GM18526 (cell line): Measurements from ENCODE around the gene CTIF.

Experiments used
- POLR2A ChIP-seq: IDR thresholded peaks from 3 replicates; pipeline ENCODE4 v1.6.1; 2011; ENCODE audit not compliant: insufficient read length; ENCODE audit errors: extremely low read depth

Gene CTIF

GRCh38 chr18:48629730-48630324 lies 91.0 kb downstream of the CTIF start:
- no peak for TF ChIP-seq POLR2A

DNA sequence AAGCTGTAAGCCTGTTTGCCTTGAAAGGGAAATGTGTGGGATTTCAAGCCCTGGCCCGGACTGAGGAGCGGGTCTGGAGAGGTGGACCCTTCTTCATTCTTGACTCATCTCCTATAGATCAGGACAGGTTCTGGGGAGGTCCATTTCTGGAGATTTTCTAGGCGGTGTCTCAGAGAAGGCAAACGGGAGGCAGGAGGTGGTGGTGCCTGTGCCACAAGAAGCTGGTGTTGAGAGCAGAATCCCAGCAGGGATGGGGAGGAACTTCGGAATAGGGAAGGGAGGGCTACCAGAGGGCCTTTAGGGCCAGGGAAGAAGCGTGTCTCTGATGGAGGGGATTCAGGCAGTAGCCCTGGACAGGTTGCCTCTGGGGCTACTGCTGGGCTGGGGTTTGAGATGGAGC lies 93.0 kb downstream of the CTIF start:
- no peak for TF ChIP-seq POLR2A

DNA sequence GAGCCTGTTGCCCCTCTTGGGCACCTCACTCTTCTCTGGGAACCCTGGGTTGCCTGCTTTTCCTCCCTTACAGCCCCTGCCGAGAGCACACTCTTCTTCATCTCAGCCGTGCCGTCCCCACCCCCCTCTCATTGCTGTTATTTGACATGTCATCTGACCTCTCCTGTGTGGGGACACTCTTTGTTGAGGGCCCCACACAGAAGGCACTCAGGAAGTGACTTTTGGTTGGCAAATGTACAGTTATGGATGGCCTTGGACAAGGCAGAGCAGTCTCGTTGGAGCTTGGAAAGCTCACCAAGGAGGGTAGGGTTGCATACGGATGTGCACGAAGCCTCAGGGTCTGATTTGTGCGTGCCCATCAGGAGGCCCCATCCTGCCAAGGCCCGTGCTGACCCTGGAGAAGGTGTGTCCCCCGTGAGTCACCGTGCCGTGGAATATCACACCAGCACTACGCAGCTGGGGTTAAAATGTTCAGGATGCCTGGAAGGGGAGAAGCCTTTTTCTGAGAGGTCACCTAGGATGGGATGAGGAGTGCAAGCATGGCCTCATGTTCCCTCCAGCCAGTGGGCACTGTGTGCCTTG lies 93.9 kb downstream of the CTIF start:
- no peak for TF ChIP-seq POLR2A

- TF ChIP-seq POLR2A = no peak
Observed at GRCh38 chr18:48634491-48634890, 95.7 kb downstream of the CTIF start.

DNA sequence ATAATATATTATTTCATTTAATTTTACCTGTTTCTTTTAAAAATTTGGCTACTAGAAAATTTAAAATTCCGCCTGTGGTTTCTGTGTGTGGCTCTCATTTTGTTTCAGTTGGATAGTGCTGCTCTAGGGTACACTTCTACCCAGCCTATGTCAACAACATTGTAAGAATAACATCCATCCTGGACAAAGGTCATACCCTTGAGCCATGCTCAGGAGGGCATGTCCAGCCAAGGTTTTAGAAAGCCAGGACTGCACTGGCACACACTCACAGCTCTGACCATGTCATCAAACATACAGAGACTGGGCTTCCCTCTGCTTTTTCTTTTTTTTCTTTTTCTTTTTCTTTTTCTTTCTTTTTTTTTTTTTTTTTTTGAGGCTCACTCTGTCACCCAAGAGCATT lies 96.1 kb downstream of the CTIF start:
- no peak for TF ChIP-seq POLR2A

DNA sequence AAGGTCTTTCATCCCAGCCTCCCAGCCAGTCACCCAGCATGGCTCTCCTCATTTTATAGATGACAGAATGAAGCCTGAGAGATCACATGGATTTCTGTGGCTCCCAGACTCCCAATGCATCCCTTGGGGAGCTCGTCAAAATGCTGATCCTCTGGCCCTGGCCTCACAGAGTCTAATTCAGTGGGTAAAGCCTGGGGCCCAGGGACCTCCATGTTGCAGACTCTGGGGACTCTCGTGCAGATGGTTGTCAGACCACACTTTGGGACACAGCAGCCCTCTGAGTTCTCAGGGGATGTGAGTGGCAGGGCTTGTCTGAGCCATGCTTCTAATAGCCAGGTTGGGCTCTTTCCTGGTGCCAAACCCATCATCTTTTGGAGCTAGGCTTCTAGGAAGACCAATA lies 97.0 kb downstream of the CTIF start:
- TF ChIP-seq POLR2A = no peak

DNA sequence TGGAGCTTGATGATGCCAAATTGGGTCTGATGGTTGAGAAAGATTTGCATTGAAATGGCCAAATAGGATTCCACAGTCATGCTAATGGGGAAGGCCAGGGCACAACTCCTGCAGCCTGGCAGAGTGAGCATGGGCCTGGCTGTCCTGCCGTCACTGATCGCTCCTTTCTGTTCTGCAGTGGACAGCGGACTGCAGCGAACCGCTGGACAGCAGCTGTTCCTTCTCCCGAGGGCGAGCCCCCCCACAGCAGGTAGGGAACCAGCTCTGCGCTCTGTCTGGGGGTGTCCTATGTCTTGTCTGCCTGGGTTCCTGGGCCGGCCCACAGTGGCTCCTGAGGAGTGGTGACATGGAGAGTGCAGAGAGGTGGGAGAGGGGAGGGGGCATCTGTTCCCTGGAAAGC lies 97.6 kb downstream of the CTIF start:
- TF ChIP-seq POLR2A = no peak

- TF ChIP-seq POLR2A = no peak
Observed at GRCh38 chr18:48637081-48637990, 98.5 kb downstream of the CTIF start.

GRCh38 chr18:48638451-48638850 lies 99.6 kb downstream of the CTIF start:
- TF ChIP-seq POLR2A = no peak

DNA sequence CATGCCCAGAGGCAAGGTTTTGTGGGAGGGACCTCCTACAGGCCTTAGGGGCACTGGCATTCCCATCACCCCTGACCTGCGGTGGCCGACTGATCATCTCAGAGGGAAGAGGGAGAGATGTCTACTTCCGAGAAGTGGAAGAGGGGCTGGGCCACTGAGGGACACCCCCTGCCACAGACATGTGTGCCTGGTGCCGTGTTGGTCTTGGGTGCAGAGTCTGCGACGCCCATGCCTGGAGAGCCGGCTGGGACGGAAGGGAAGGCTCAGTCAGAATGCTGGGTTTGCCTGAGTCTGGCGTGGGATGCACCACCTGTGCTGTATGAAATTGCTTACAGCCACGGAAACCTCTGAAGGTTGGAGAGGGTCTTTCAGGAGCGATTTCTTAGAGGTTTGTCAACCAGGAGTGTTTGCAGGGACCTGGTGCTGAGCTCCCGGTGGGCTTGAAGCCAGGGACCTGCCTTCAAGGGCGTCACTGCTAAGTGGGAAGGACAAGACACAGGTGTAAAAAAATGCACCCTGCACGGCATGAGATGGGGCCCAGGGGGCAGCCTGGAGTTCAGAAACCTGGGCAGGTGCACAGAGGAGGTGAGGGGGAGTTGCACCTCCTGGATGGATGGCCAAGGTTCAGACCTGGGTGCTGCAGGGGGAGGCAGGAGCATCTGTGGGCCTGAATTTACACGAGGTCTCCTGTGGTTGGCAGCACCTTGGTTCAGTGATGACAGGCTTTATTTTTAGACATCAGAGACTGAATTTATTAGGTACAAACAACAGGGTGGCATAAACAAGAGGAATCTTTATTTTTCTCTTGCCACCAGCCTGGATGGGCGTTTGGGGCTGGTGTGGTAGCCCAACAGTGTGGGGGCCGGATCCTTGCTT lies 100.3 kb downstream of the CTIF start:
- no peak for TF ChIP-seq POLR2A

DNA sequence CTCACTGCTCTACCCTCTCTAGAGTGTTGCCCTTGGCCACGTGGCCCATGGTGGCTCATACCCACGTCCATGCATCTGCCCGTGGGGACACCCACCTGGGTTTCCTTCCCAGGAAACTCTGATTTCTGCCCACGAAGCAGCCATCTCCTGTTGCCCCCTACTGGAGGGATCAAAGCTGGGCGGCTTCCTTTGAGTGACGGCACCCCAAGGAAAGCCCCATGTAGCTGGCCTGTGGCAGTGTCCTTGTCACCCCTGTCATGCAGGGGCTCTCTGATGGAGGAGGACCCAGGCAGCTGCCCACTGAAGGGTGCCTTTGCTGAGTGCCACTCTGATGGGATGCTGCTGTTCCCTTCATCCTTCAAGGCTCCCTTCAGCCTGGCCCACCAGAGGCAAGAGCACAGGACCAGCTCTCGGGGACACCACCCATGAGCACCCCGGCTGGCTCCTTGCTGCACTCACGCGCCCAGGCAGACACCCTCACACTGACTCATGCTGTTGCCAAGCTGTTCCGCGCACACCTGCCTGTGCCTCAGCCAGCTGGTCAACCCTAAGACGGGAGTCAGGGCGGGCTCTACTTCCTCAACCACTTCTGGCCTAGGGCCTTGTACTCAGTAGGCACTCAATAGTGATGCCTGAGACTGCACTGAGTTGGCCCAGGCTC lies 101.1 kb downstream of the CTIF start:
- TF ChIP-seq POLR2A = no peak

DNA sequence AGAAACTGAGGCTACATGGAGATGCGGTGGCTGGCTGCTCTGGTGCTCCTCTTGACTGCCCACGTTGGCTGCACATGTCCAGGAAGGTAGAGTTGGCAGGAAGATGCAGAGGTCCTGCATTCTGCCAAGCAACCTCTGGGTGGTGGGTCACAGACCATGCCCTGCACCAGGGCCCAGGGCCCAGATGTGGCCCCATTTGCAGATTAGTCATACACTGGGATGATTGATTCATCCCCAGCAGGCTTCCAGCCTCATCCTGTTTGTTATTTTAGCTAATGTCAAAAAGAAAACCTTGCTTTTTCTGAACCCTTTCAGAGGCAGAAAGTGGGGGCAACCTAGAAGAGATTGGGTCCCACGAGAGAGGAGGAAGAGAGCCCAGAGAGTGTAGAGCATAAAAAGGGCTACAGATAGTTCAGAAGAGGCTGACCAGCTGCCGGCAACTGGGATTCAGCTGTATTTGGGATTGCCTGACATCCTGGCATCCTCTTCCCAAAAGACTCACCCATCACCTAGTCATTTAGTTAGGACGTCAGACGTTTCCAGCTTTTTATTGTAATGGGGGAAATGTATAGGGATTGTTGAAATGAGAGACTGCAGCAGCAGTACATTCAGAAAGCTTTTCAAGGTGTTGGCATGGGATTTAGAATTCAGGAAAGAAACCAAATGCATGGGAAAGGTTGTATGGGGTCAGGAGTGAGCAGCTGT lies 101.9 kb downstream of the CTIF start:
- no peak for TF ChIP-seq POLR2A

- no peak for TF ChIP-seq POLR2A
Observed at GRCh38 chr18:48641981-48642380, 103.2 kb downstream of the CTIF start.

GRCh38 chr18:48642503-48642902 lies 103.7 kb downstream of the CTIF start:
- no peak for TF ChIP-seq POLR2A
